Activated gamma-delta T cell treated with Interleukin-2 at 50 U/mL for 16 hours (primary cell): ENCODE data around the gene MYH2.

ENCODE experiments used
- DNase-seq: peaks from one replicate; pipeline ENCODE4 v3.0.0-alpha.2; 2020

MYH2 gene

GRCh38 chr17:10513299-10514067 lies 36.0 kb downstream of the MYH2 start:
- DNase-seq: no peak

- DNase-seq: no peak
These were observed 36.6 kb downstream of the MYH2 start for GRCh38 chr17:10512856-10513255.

- no peak for DNase-seq
These were observed 49.5 kb downstream of the MYH2 start for GRCh38 chr17:10499950-10500349.

- DNase-seq: no peak
These were observed 57.5 kb downstream of the MYH2 start for GRCh38 chr17:10492004-10492403.

GRCh38 chr17:10482252-10482651 lies 67.2 kb downstream of the MYH2 start:
- DNase-seq: no peak

- no peak for DNase-seq
These were observed 71.8 kb downstream of the MYH2 start for GRCh38 chr17:10477701-10478100.

- no peak for DNase-seq
These were observed 74.9 kb downstream of the MYH2 start for GRCh38 chr17:10474536-10474935.

- no peak for DNase-seq
These were observed 77.6 kb downstream of the MYH2 start for GRCh38 chr17:10471858-10472257.
